SK-N-SH (cell line): ENCODE measurements around the gene XRCC3. TPM values are rescaled to one million over a fixed set of nuclear protein-coding genes. Genes with fewer than 3 reads are reported as not detected.

Experiments
- CTCF ChIA-PET: fragments of 300-600, 350-600 bp; formaldehyde crosslinking; extraction: SDS; loops from one replicate; lab custom pipeline; 2021; lab: Yijun Ruan, JAX
- POLR2A ChIA-PET: fragments of 350-600 bp; sonication (Branson Sonifier 250); formaldehyde crosslinking; extraction: SDS; loops from one replicate; lab custom pipeline; 2020; ENCODE audit warnings: antibody characterized with exemption, inconsistent platforms; lab: Yijun Ruan, JAX
- DNase-seq: peaks from one replicate; pipeline ENCODE4 v3.0.0; 2012
- H2AFZ ChIP-seq: fragments of 200-600 bp; sonication (generic); 2 replicates; pipeline ENCODE4 v1.8.1; 2016; ENCODE audit warnings: antibody characterized with exemption, mild to moderate bottlenecking, low read depth
- H3F3A ChIP-seq: fragments of 200-600 bp; sonication (generic); replicated peaks from 2 replicates; pipeline ENCODE3; 2016; ENCODE audit warnings: antibody characterized with exemption, mild to moderate bottlenecking; ENCODE audit not compliant: insufficient read depth
- H3K27ac ChIP-seq, 2 experiments: fragments of 200-500 bp in 1 of 2; fragments of 200-600 bp in 1 of 2; sonication (Bioruptor generic) in 1 of 2; sonication (generic), shearing (Covaris generic) in 1 of 2; 2 replicates each; pipeline versions ENCODE4 v1.5.1 to v1.6.1; 2014 to 2016; ENCODE audit warnings: low read depth in 2 of 2, inconsistent platforms in 1 of 2, low read length in 1 of 2, mild to moderate bottlenecking in 1 of 2, mixed read lengths in 1 of 2
- H3K27me3 ChIP-seq: fragments of 200-600 bp; sonication (generic), shearing (Covaris generic); 2 replicates; pipeline ENCODE4 v1.6.1; 2016; ENCODE audit warnings: mixed run types; ENCODE audit not compliant: insufficient read depth
- H3K36me3 ChIP-seq, 2 experiments: fragments of 200-500 bp in 1 of 2; fragments of 200-600 bp in 1 of 2; sonication (Bioruptor generic) in 1 of 2; sonication (generic) in 1 of 2; replicated peaks in 1 of 2; 2 replicates each; pipeline versions ENCODE3 to v1.5.1; 2014 to 2016; ENCODE audit warnings: low read length in 1 of 2, mild to moderate bottlenecking in 1 of 2; ENCODE audit not compliant: insufficient read depth in 2 of 2, control insufficient read depth in 1 of 2
- H3K4me1 ChIP-seq, 2 experiments: fragments of 200-500 bp in 1 of 2; fragments of 200-600 bp in 1 of 2; sonication (Bioruptor generic) in 1 of 2; sonication (generic), shearing (Covaris generic) in 1 of 2; 2 replicates each; pipeline versions ENCODE4 v1.5.1 to v1.6.1; 2014 to 2016; ENCODE audit warnings: low read depth in 1 of 2, low read length in 1 of 2, mixed run types in 1 of 2; ENCODE audit not compliant: insufficient read depth in 2 of 2, control insufficient read depth in 1 of 2
- H3K4me2 ChIP-seq: fragments of 200-600 bp; sonication (generic), shearing (Covaris generic); 2 replicates; pipeline ENCODE4 v1.6.1; 2017; ENCODE audit warnings: mixed run types
- H3K4me3 ChIP-seq, 2 experiments: fragments of 200-500 bp in 1 of 2; fragments of 200-600 bp in 1 of 2; sonication (Bioruptor generic) in 1 of 2; sonication (generic), shearing (Covaris generic) in 1 of 2; 2 replicates each; pipeline versions ENCODE4 v1.5.1 to v1.8.1; 2014 to 2016; ENCODE audit warnings: low read depth in 2 of 2, inconsistent platforms in 1 of 2, low read length in 1 of 2, mild to moderate bottlenecking in 1 of 2, mixed read lengths in 1 of 2, moderate library complexity in 1 of 2
- H3K79me2 ChIP-seq: fragments of 200-600 bp; sonication (generic); 2 replicates; pipeline ENCODE4 v1.8.1; 2017; ENCODE audit warnings: mild to moderate bottlenecking; ENCODE audit not compliant: insufficient read depth
- H3K9ac ChIP-seq: fragments of 200-600 bp; sonication (generic); 2 replicates; pipeline ENCODE4 v1.6.1; 2017; ENCODE audit warnings: mixed run types
- H3K9me2 ChIP-seq: fragments of 200-600 bp; sonication (generic); 2 replicates; pipeline ENCODE4 v1.6.1; 2017; ENCODE audit warnings: mixed run types
- H3K9me3 ChIP-seq: fragments of 200-600 bp; sonication (generic); 2 replicates; pipeline ENCODE4 v1.6.1; 2017; ENCODE audit warnings: mixed run types, mild to moderate bottlenecking, moderate library complexity
- H4K20me1 ChIP-seq: fragments of 200-600 bp; sonication (generic); 2 replicates; pipeline ENCODE4 v1.6.1; 2017; ENCODE audit warnings: mild to moderate bottlenecking, mixed run types; ENCODE audit not compliant: insufficient read depth
- EP300 ChIP-seq, 2 experiments: IDR thresholded peaks; 2 replicates each; pipeline versions ENCODE4 v1.4.0 to v1.6.1; 2012; ENCODE audit warnings: borderline replicate concordance in 1 of 2, low read depth in 1 of 2, low read length in 1 of 2
- EZH2phosphoT487 ChIP-seq: fragments of 200-600 bp; sonication (generic); IDR thresholded peaks from 2 replicates; pipeline ENCODE4 v1.6.1; 2017; ENCODE audit warnings: low read depth, mixed run types, mild to moderate bottlenecking, antibody characterized with exemption, moderate library complexity, borderline replicate concordance
- NRF1 ChIP-seq: IDR thresholded peaks from 2 replicates; pipeline ENCODE4 v1.6.1; 2012; ENCODE audit warnings: low read depth, mild to moderate bottlenecking, low read length
- SMC3 ChIP-seq: IDR thresholded peaks from 2 replicates; pipeline ENCODE4 v1.6.1; 2012; ENCODE audit warnings: low read depth, low read length, improper control_type of control experiment
- TAF1 ChIP-seq: IDR thresholded peaks from 2 replicates; pipeline ENCODE4 v1.6.1; 2012; ENCODE audit warnings: low read depth, mild to moderate bottlenecking, low read length, moderate library complexity, borderline replicate concordance
- TCF12 ChIP-seq: IDR thresholded peaks from 2 replicates; pipeline ENCODE4 v1.4.0; 2012
- WGBS: methylation state at CpG from one replicate; pipeline ENCODE4 v1.1.6; 2017; ENCODE audit warnings: low lambda C conversion rate; 5-methylcytosine and 5-hydroxymethylcytosine counted together
- polyA plus RNA-seq, 3 experiments: library from polyadenylated mRNA; depleted of rRNA; stranded (reverse); fragments of >200 nt; gene quantifications; 2 replicates each; pipeline ENCODE4 v1.2.3, GENCODE V29; 2012
- TF ChIP-seq, protein P1 (sequence below): fragments of 200-600 bp; sonication (generic); IDR thresholded peaks from 2 replicates; pipeline ENCODE4 v1.6.1; 2017; ENCODE audit warnings: antibody characterized with exemption, mild to moderate bottlenecking, moderate library complexity

Gene XRCC3
- polyA plus RNA-seq, 1 of the 3 experiments (the other 2 are of a cell fraction) = 11.7 TPM

DNA sequence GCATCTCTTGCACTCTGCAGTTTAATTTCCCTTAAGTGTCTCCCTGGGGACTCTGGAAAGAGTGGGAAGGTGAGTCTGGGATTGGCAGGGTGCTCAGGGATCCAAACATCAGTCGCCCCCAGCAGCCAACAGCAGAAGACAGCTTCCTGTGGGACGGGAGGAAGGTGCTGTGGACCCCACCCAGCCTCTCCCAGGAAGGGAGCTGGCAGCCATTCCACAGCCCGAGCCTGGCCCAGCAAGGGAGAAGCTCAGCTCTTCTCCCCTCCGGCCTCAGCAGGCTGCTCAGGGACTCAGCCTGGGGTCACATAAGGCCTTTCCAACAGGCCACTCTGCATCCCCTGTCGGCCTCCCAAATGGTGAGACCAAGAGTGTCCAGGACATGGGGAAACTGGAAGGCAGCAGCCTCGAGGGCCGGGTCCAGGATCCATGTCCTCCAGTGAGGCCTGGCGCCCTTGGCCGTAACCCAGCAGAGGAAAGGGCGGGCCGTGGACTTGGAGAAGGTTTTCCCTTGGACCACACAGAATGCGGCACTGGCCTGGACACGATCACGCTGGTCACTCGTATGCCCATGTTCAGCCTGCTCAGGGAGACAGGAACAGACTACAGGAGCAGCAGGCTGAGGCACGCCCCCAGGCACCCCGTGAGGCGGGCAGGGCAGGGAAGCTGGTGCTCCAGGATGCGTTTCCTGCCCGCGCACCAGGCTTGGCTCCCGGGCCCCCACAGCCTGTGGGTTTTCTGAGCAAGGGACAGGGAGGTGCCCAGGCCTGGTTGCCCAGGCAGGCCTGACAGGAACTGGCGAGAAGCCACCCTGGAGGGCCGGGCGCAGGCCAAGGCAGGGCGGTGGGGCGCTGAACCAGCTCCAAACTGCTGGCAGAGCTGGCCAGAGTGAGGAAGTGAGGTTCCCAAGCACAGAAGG lies 3.5 kb downstream of the XRCC3 start:
- TF ChIP-seq EP300 (IDR thresholded peaks at IDR 0.05; ENCODE audit: borderline replicate concordance in 1 of 2, low read depth in 1 of 2, low read length in 1 of 2) = no peak
- no peak for TF ChIP-seq NRF1
- no peak for TF ChIP-seq TCF12
- no peak for TF ChIP-seq SMC3
- TF ChIP-seq EZH2phosphoT487 = no peak
- no peak for TF ChIP-seq TAF1
- TF ChIP-seq, protein P1, sequence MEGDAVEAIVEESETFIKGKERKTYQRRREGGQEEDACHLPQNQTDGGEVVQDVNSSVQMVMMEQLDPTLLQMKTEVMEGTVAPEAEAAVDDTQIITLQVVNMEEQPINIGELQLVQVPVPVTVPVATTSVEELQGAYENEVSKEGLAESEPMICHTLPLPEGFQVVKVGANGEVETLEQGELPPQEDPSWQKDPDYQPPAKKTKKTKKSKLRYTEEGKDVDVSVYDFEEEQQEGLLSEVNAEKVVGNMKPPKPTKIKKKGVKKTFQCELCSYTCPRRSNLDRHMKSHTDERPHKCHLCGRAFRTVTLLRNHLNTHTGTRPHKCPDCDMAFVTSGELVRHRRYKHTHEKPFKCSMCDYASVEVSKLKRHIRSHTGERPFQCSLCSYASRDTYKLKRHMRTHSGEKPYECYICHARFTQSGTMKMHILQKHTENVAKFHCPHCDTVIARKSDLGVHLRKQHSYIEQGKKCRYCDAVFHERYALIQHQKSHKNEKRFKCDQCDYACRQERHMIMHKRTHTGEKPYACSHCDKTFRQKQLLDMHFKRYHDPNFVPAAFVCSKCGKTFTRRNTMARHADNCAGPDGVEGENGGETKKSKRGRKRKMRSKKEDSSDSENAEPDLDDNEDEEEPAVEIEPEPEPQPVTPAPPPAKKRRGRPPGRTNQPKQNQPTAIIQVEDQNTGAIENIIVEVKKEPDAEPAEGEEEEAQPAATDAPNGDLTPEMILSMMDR = no peak
- ChIA-PET CTCF (no interaction called here), POLR2A (interaction anchor here (0.9 kb wide), 1 partner anchor 9 kb away, joined by 3 read pairs; no protein-coding TSS in a partner anchor)
- Histone ChIP-seq H3F3A (no peaks in the 10 kb centered on the region), H3K36me3 (peaks cover 0 to 26% of the 10 kb centered on the region in 2 experiments), H3K9ac (no peak overlapping the region), H2AFZ (no peak overlapping the region), H3K9me3 (no peaks in the 10 kb centered on the region), H4K20me1 (peaks cover 3% of the 10 kb centered on the region; the same call in 1 of the 2 replicates), H3K4me3 (no peak overlapping the region), H3K27me3 (no peaks in the 10 kb centered on the region), H3K79me2 (peaks cover 30% of the 10 kb centered on the region), H3K4me2 (no peak overlapping the region), H3K9me2 (no peaks in the 10 kb centered on the region), H3K4me1 (peaks cover 9 to 36% of the 10 kb centered on the region in 2 experiments; a peak in 2 of 4 replicates), H3K27ac (peak overlapping the region in 1 of 2 experiments; percentile 47; a peak in 1 of 4 replicates)
- 91% methylated on average over 18 of the region's 27 CpGs for WGBS
- DNase-seq = no peak

DNA sequence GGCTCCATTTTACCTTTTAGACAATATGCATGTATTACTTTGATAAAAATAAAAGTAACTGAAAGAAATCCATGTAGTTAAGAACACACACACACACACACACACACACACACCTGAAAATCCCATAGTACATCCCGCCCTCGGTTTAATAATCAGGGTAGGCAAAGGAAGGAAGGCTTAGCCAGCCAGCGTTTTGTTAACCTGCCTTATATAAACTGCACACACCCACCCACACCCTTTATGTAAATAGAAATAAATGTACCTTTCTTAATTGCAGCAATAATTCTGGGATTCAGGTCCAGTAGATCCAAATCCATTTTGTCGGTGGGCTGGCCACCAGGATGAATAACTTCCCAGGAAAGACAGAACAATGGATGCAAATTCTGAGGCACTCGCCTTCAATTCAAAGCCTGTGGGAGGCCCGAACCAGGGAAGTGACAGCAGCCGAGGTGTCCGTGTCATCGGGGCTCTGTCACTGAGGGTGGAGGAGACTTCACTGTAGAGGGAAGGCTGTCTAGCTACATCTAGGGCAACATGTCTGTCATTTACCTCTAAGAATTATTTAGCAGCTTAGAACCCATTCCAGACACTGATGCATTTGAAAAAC lies 4.4 kb downstream of the XRCC3 start:
- ChIA-PET POLR2A (interaction anchor here (0.9 kb wide), 1 partner anchor 8 kb away, joined by 3 read pairs; no protein-coding TSS in a partner anchor), CTCF (no interaction called here)
- no peak for DNase-seq
- Histone ChIP-seq H4K20me1 (no peaks in the 10 kb centered on the region), H3K27me3 (no peaks in the 10 kb centered on the region), H3K9ac (no peak overlapping the region), H3K27ac (no peak overlapping the region), H3K9me3 (no peaks in the 10 kb centered on the region), H3K36me3 (peaks cover 0 to 33% of the 10 kb centered on the region in 2 experiments), H2AFZ (no peak overlapping the region), H3F3A (no peaks in the 10 kb centered on the region), H3K4me1 (peaks cover 9 to 31% of the 10 kb centered on the region in 2 experiments; a peak in 2 of 4 replicates), H3K4me2 (no peak overlapping the region), H3K79me2 (peaks cover 22% of the 10 kb centered on the region), H3K4me3 (no peak overlapping the region), H3K9me2 (no peaks in the 10 kb centered on the region)
- TF ChIP-seq EP300 (IDR thresholded peaks at IDR 0.05; ENCODE audit: borderline replicate concordance in 1 of 2, low read depth in 1 of 2, low read length in 1 of 2) = no peak
- WGBS = 92% methylated on average over 9 of the region's 9 CpGs
